ENCODE measurements around the gene NUP214.

- TF ChIP-seq BHLHE40 (IDR thresholded peaks at IDR 0.05; ENCODE audit: borderline replicate concordance) = no peak
- TF ChIP-seq ZNF384 (IDR thresholded peaks at IDR 0.05) = no peak
Observed at GRCh38 chr9:131116281-131117120, 8.9 kb upstream of the NUP214 start.
